Left ventricle myocardium superior (tissue), 1 donor: Measurements from ENCODE around the gene FAM20C. TPM values are rescaled to one million over a fixed set of nuclear protein-coding genes. Genes with fewer than 3 reads are reported as not detected.
"Not testable (repeated sequence)": the region's sequence is repeated elsewhere in the genome, so short reads cannot be mapped to it uniquely, and the experiment has no call there.

Experiments
- ATAC-seq: fragments of 200-7000 bp; cut with Tn5 transposase; one replicate; pipeline ENCODE4 v1.9.1; 2020; ENCODE audit warnings: mild to moderate bottlenecking, moderate library complexity
- DNase-seq: peaks from one replicate; pipeline ENCODE4 v3.0.0-alpha.2; 2020
- intact Hi-C: fragments of 100-400 bp; cut with micrococcal nuclease; formaldehyde crosslinking; loops from one replicate; pipeline ENCODE4 v1.11.0; 2022
- total RNA-seq: library from RNA; stranded (reverse); fragmentation: NEBNext Ultra II Directional; extraction: Animal tissue kit (Norgen Biotek cat#: 25700); gene quantifications from one replicate; pipeline ENCODE4 v1.2.1, GENCODE V29; 2021
- donor health status: DM: no; HTN: yes; CAD: no; lungs with severe emphysema.

FAM20C gene
- total RNA-seq, 1 donor from 2014 or later = 23.8 TPM

DNA sequence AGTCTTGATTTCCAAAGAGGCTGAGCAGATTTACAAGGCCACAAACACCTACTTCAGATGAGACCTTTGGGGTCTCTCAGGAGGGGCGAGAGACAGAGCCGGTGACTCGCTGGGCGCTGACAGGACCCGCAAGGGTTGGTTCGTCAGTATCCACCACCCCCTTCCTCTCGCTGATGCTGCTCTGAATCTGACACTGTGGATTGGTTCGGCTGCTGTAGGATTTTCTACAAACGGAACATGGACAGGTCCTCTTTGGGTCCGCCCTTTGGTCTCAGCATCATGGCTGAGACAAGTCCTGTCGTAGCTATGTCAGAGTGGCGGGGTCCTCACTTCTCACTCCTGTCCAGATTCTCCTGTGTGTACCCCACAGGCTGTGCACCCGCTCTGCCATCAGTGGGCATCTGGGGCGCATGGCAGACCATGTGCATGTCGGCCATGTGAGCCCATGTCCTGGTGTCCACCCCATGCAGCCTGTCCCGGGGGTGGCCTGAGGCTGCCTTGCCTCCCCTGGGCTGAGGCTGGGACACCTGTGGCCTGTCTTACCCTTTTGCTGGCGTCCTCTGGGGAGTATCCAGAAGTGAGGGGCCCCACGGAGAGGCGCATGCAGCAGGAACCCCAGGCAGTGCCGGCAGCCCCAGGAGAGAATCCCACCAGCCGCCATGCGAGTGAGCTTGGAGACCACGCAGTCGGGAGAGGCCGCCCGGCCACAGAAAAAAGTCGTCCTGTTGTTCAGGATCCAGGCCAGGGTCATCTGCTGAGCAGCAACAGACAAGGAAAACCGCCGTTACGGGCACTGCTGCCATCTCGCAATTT, 21.6 kb upstream of the FAM20C start:
- intact Hi-C loops = no loop called here
- DNase-seq = peak; percentile 18
- ATAC-seq = no peak

DNA sequence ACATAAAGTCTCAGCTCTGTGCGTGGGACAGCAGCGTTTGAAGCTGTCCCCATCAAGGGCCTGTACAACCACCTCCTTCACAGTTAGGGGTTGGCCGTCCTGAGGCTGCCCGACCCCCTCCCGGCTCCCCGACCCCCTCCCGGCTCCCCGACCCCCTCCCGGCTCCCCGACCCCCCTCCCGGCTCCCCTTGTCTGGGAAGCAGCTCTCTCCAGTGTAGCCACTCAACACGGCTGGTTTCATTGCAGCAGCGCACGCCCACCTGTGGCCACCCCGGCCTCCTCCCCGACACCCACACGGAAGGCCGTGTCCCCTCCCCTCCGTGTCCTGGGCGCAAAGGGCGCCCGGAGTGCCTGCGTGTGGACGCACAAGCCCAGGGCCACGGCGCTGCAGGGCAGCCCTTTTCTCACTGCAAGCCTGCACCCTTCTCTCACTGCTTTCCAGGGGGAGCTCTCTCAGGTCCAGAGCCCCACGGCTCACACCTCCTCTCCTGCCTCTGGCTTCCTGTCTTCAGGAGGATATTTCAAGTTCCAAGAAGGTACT, 20.9 kb upstream of the FAM20C start:
- DNase-seq (peak; percentile 17), ATAC-seq (no peak)
- intact Hi-C loops = no loop called here

- DNase-seq = peak; percentile 12
- ATAC-seq = no peak
- intact Hi-C loops = no loop called here
Measured at GRCh38 chr7:171912-172515, 20.4 kb upstream of the FAM20C start.

- no peak for ATAC-seq
- intact Hi-C loops = no loop called here
- no peak for DNase-seq
Measured at GRCh38 chr7:173209-173918, 19.0 kb upstream of the FAM20C start.

- ATAC-seq = no peak
- no peak for DNase-seq
- intact Hi-C loops = no loop called here
Measured at GRCh38 chr7:174716-175115, 17.7 kb upstream of the FAM20C start.

- DNase-seq (no peak), ATAC-seq (no peak)
- intact Hi-C loops = no loop called here
Measured at GRCh38 chr7:175955-176354, 16.4 kb upstream of the FAM20C start.

DNA sequence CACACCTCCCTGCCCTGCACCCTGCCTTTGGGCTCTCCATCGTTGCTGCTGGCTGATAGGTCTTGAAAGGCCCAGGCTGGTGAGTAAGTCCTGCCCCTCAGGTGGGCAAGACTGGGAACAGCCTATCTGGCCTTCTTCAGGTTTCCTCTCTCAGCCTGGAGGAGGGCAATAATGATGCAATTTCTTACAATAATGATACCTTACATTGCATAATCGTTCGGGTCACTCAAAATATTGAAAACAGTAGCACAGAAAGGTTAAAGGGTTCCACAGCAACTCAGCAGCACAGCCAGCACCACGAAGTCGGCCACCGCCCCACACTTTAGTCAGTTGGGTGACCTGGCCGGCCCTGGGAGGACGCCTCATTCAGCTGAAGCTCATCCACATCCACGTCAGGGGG, 16.0 kb upstream of the FAM20C start:
- ATAC-seq (no peak), DNase-seq (no peak)
- intact Hi-C loops = no loop called here

DNA sequence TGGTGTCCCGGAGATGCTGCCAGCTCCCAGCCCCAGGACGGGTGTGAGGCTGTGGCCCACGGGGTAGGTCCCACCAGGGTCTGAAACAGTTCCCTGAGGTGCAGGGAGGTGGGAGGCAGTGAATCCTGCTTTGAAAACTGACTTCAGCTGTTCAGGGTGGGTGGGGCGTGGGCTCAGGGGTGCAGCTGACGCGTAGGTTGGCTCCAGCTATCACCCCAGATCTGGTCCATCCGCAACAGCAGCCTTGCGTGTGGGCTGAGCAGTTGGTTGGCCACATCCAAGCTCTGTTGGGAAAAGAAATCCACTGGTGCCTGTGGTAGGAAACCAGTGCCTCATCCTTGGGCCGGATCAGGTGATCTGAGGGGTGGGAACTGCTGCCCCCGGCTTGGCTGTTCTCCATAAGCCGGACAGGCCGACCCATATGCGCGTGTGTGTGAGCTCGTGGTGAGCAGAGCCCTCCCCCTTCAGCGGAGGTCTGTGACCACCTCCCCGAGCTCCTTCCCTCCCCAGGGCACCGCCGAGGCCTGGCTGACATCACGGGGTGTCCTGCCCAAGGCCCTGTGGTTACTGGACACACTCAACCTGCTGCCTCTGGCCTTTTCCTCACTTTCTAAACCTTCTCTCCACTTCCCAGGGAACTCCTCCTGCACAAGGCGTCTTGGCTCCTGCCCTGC, 15.4 kb upstream of the FAM20C start:
- DNase-seq (no peak), ATAC-seq (no peak)
- intact Hi-C loops = no loop called here

- intact Hi-C loops = no loop called here
Measured at GRCh38 chr7:178444-178843, 13.9 kb upstream of the FAM20C start.

GRCh38 chr7:179209-179681, 13.1 kb upstream of the FAM20C start:
- DNase-seq (peak; percentile 76), ATAC-seq (peak; percentile 88)
- intact Hi-C loops = no loop called here

More at GRCh38 chr7:178444-178843, 13.9 kb upstream of the FAM20C start:
- DNase-seq = no peak
- no peak for ATAC-seq

GRCh38 chr7:179948-180694, 12.2 kb upstream of the FAM20C start:
- no peak for DNase-seq
- no peak for ATAC-seq
- intact Hi-C loops = no loop called here

- intact Hi-C loops = no loop called here
- DNase-seq = no peak
Measured at GRCh38 chr7:181738-182137, 10.6 kb upstream of the FAM20C start.

GRCh38 chr7:182502-182901, 9.9 kb upstream of the FAM20C start:
- DNase-seq, ATAC-seq: not testable (repeated sequence)

More at GRCh38 chr7:181738-182137, 10.6 kb upstream of the FAM20C start:
- ATAC-seq = no peak

DNA sequence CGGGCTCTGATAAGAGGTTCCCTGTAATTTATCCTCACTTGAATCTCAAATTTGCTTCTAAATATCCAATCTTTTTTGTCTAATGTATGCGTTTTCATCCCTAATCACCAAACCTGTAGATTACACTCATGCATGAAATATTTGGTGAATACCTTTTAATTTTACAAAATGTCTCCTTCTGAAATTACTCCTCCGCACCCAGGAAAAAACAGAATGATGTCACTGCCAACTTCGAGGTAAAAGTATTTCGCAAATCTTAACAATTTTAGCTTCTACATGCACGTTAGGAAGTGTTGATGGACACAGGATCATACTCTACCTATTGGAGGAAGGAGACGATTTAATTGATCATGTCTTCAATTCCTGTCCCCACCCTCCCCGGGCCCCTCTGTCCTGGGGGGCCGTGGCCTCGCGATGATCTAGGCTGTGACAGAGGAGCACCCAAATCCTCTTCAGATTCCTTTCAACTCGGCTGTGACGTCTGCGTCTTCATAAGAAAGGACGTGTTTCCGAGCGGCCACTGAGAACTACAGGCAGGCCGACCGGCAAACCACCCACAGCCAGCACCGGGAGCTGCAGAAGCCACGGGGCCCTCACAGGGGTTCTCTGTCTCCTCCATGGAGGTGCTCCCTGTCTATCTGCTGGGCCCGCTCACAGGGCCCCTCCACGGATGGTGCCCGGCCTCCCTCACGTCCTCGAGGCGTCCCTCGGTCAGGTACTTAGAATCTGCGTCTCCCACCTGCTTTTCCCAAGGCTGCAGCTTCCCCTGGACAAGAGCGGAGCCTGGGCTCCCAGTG, 8.7 kb upstream of the FAM20C start:
- DNase-seq (no peak), ATAC-seq (no peak)
- intact Hi-C loops = no loop called here

More at GRCh38 chr7:182502-182901, 9.9 kb upstream of the FAM20C start:
- intact Hi-C loops = not testable (repeated sequence)

DNA sequence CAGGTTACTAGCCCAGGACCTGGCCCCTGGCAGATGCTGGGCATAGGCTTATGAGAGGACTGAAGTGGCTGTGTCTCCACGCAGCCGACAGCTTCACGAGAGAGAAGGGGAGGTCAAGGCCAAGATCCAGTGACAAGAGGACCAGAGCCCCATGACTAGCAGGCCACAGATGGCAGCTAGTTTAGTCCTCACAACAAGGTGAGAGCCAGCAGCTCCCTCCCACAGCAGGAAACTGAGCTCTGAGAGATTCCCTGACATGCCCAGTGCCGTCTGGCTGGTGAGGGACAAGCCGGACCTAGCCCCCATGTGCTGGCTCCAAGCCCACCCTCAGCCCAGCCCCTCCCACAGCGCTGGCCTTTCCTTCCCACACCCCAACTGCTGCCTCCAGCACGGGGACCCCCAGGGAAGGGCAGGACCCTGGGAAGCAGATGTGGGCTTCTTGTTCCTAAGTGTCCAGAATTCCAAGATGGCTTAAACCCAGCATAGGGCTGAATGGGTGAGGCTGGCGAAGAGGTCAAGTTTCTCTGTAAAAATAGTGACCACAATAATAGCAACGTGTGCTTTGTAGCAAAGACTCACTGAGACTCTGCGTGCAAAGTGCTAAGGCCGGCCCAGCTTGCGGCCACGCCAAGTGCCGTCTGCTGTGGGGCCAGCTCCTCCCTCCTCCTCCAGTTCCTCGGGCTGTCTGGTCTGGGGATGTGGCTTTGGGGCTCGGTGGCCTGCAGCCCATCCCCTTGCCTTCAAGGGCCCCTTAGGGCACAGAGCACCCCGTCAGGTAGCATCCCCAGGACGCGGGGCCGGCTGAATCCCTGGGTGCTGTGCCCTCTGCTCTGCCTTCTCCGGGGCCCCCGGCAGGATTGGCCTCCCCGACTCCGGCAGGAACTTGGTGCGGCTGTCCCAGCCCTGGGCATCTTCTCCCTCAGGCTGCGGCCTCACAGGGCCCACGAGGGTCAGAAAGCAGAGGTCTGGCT, 7.8 kb upstream of the FAM20C start:
- DNase-seq (peak; percentile 64), ATAC-seq (peak; percentile 56)
- intact Hi-C loops = no loop called here

DNA sequence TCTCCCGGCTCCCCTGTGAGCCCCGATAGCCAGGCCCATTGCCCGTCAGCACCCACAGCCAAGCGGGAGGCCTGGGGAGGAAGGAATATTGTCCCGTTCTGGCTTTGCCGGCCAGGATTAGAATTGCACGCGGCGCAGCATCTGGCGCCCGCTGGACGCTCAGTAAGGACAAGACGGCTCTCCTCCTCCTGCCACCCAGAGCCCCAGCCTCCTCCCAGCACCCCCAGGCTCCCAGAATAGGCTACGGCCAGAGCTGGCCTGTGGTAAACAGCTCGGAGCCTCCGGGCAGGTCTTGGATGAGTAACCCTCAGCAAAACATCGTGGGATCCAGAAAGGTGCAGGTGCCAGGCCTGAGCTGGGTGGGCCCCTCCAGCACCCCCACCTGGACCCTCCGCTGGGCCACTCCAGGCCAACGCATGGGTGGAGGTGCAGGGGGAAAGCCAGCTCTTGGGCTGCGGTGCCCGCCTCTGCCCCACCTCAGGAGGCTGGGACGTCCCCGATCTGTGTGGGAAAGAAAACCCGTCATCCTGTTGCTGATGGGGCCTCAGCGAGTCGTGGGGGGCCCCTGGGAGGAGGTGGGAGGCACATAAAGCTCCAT, 5.8 kb upstream of the FAM20C start:
- DNase-seq (no peak), ATAC-seq (no peak)
- intact Hi-C loops = no loop called here
